GM19023 (cell line): ENCODE data around the gene OAF.
A peak's percentile ranks its signal among the peaks of the same experiment; 100 is the strongest.
"Not testable (repeated sequence)": the region's sequence is repeated elsewhere in the genome, so short reads cannot be mapped to it uniquely, and the experiment has no call there.

Experiments used
- ATAC-seq: cut with Tn5 transposase; IDR thresholded peaks from one replicate; pipeline ENCODE4 v1.9.1; 2021; ENCODE audit warnings: mild to moderate bottlenecking, moderate library complexity; ENCODE audit not compliant: unreplicated experiment

The OAF gene

GRCh38 chr11:120238968-120239620 lies 28.3 kb downstream of the OAF start:
- no peak for ATAC-seq

- ATAC-seq, result no peak
Measured at GRCh38 chr11:120239713-120240640, 29.1 kb downstream of the OAF start, which contains the start of gene POU2F3. Gene POU2F3, plus strand, starts transcription at chr11:120240140. Its CDS starts 204 bp downstream, at chr11:120240344.

GRCh38 chr11:120240866-120241265 lies 30.0 kb downstream of the OAF start:
- ATAC-seq, result no peak

GRCh38 chr11:120241277-120241676 lies 30.4 kb downstream of the OAF start:
- ATAC-seq, result no peak

- no peak for ATAC-seq
Measured at GRCh38 chr11:120243221-120243620, 32.4 kb downstream of the OAF start.

- no peak for ATAC-seq
Measured at GRCh38 chr11:120244476-120245365, 33.9 kb downstream of the OAF start.

- no peak for ATAC-seq
Measured at GRCh38 chr11:120245434-120245833, 34.6 kb downstream of the OAF start.

- no peak for ATAC-seq
Measured at GRCh38 chr11:120248551-120249278, 37.9 kb downstream of the OAF start.

- ATAC-seq, result no peak
Measured at GRCh38 chr11:120249279-120250262, 38.7 kb downstream of the OAF start.

GRCh38 chr11:120253377-120253776 lies 42.5 kb downstream of the OAF start:
- ATAC-seq, result not testable (repeated sequence)

GRCh38 chr11:120254788-120255518 lies 44.1 kb downstream of the OAF start:
- peak; percentile 75 for ATAC-seq

- peak; percentile 15 for ATAC-seq
Measured at GRCh38 chr11:120255519-120255866, 44.7 kb downstream of the OAF start.

GRCh38 chr11:120256178-120256577 lies 45.3 kb downstream of the OAF start:
- no peak for ATAC-seq

- no peak for ATAC-seq
Measured at GRCh38 chr11:120256779-120257178, 45.9 kb downstream of the OAF start.

- ATAC-seq, result no peak
Measured at GRCh38 chr11:120257346-120257745, 46.5 kb downstream of the OAF start.

GRCh38 chr11:120258661-120259060 lies 47.8 kb downstream of the OAF start:
- no peak for ATAC-seq

- no peak for ATAC-seq
Measured at GRCh38 chr11:120259241-120259640, 48.4 kb downstream of the OAF start.

GRCh38 chr11:120259988-120260565 lies 49.2 kb downstream of the OAF start:
- ATAC-seq, result no peak
